ENCODE results near the gene TCOF1.

Gene TCOF1

DNA sequence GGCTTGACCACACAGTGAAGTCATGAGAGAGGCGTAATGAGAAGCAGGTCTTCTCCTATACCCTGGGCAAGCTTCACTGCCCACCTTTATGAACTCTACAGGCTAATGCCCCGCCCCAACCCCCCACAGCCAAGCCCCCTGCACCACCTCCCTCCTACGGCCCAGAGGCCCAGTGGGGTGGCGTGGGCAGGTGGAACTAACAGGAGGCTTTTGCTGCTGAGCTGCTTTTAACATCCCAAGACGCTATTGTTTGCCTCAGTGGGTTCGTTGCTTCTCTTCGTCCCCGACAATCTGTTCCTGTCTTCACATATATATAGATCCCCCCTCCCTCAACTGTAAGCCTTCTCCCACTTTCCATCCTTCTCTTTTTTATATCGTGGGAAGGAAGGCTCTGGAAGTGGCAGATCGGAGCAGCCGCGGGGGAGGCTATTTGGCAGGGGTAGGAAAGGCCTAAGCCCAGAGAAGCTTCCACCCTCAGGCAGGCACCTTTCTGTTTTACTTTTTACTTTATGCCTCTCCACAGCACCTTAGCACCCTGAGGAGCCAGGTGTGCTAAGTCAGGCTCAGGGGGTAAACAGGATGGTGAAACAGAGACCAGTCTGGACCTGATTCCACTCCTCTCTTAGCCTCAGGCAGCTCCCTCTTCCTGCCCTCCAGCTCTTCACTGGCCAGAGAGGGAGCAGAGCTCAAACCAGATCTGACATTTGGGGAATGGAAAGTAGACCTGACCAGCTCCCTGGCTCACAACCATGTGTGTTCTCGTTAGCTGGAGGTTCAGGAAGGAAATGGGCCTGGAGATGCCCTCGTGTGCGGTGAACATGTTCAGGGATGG is 28.7 kb downstream of the TCOF1 start:
- no peak overlapping the region for H3K4me3 ChIP-seq (ENCODE audit: low read depth in 1 of 5, low read length in 5 of 5)
- no peaks in the 10 kb centered on the region for H3K4me1 ChIP-seq (ENCODE audit: control insufficient read depth in 5 of 5, insufficient read depth in 5 of 5, low read length in 5 of 5)
- H3K9ac ChIP-seq (ENCODE audit: low read length in 5 of 5), result no peak overlapping the region
- no peaks in the 10 kb centered on the region for H3K27me3 ChIP-seq (ENCODE audit: control insufficient read depth in 5 of 5, insufficient read depth in 4 of 5, low read length in 5 of 5)
- H3K9me3 ChIP-seq (ENCODE audit: control insufficient read depth in 5 of 5, low read length in 5 of 5), result no peaks in the 10 kb centered on the region
- H3K27ac ChIP-seq (ENCODE audit: low read depth, low read length), result no peak overlapping the region
- peaks cover 2 to 97% (median 93%) of the 10 kb centered on the region in 5 donors for H3K36me3 ChIP-seq (ENCODE audit: control insufficient read depth in 5 of 5, insufficient read depth in 5 of 5, low read length in 5 of 5)

DNA sequence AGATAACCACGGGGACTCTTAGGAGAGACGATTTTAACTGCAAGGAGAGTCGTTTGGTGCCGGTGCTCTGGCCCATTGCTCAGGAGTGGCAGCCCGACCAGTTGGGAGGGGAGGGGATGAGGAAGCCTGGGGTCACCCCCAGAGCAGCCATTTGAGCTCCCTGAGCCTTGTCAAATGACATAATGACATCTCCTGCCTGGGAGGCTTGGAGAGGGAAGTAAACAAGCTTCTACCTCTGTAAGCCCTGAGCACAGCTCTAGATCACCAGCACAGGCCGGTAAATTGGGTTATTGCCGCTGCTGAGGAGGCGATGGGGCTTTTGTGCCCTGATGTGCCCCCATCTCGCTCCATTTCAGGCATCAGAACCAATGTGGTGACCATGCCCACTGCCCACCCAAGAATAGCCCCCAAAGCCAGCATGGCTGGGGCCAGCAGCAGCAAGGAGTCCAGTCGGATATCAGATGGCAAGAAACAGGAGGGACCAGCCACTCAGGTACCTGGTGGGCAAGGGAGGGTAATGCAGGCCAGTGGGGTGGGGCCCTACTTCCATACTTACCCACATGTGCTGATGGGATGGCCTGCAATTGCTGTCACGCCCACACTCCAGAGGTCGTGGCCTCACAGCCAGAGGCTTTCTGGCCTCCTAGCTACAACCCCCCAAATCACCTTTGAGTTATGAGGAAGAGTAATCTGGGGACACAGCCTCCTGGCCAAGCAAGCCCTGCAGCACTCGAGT is 32.2 kb downstream of the TCOF1 start:
- H3K27ac ChIP-seq (ENCODE audit: low read depth, low read length), result no peak overlapping the region
- peaks cover 0 to 96% (median 90%) of the 10 kb centered on the region in 5 donors for H3K36me3 ChIP-seq (ENCODE audit: control insufficient read depth in 5 of 5, insufficient read depth in 5 of 5, low read length in 5 of 5)
- H3K9ac ChIP-seq (ENCODE audit: low read length in 5 of 5), result no peak overlapping the region
- H3K4me3 ChIP-seq (ENCODE audit: low read depth in 1 of 5, low read length in 5 of 5), result no peak overlapping the region
- no peaks in the 10 kb centered on the region for H3K4me1 ChIP-seq (ENCODE audit: control insufficient read depth in 5 of 5, insufficient read depth in 5 of 5, low read length in 5 of 5)
- no peaks in the 10 kb centered on the region for H3K9me3 ChIP-seq (ENCODE audit: control insufficient read depth in 5 of 5, low read length in 5 of 5)
- no peaks in the 10 kb centered on the region for H3K27me3 ChIP-seq (ENCODE audit: control insufficient read depth in 5 of 5, insufficient read depth in 4 of 5, low read length in 5 of 5)

DNA sequence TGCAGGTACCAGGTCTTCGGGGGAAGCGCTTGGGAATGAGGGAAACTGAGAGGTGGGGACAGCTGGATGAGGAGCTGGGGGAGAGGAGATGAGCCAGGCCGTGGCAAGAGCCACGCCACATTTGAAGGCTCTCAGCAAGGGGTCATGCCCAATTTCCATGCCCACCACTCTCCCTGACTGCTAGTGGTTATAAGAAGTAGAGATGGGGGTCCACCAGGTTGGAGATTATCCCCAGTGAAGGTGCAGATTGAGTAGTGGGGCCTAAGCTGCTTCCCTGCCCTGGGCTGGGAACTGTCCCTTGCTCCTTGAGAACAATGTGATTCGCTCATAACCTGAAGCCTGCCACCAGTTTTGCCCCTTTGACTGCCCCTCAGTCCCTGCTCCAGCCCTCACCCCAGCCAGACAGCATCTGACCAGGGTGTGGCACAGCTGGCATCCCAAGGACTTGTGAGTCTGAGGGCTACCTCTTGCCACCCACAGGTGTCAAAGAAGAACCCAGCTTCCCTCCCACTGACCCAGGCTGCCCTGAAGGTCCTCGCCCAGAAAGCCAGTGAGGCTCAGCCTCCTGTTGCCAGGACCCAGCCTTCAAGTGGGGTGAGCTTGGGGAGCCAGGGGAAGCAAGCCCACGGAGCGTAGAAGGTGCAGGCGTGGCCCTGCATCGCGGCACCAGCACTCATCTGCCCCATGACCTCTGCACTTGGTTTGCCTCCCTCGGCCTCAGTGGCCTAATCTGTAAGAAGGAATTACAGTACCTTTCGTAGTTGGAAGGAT is 33.8 kb downstream of the TCOF1 start:
- H3K36me3 ChIP-seq (ENCODE audit: control insufficient read depth in 5 of 5, insufficient read depth in 5 of 5, low read length in 5 of 5), result peaks cover 0 to 96% (median 92%) of the 10 kb centered on the region in 5 donors
- H3K4me3 ChIP-seq (ENCODE audit: low read depth in 1 of 5, low read length in 5 of 5), result no peak overlapping the region
- H3K27me3 ChIP-seq (ENCODE audit: control insufficient read depth in 5 of 5, insufficient read depth in 4 of 5, low read length in 5 of 5), result no peaks in the 10 kb centered on the region
- H3K27ac ChIP-seq (ENCODE audit: low read depth, low read length), result no peak overlapping the region
- H3K4me1 ChIP-seq (ENCODE audit: control insufficient read depth in 5 of 5, insufficient read depth in 5 of 5, low read length in 5 of 5), result no peaks in the 10 kb centered on the region
- H3K9ac ChIP-seq (ENCODE audit: low read length in 5 of 5), result no peak overlapping the region
- H3K9me3 ChIP-seq (ENCODE audit: control insufficient read depth in 5 of 5, low read length in 5 of 5), result no peaks in the 10 kb centered on the region

- Histone ChIP-seq H3K9me3 (ENCODE audit: control insufficient read depth in 5 of 5, low read length in 5 of 5) (no peaks in the 10 kb centered on the region), H3K4me1 (ENCODE audit: control insufficient read depth in 5 of 5, insufficient read depth in 5 of 5, low read length in 5 of 5) (no peaks in the 10 kb centered on the region), H3K27me3 (ENCODE audit: control insufficient read depth in 5 of 5, insufficient read depth in 4 of 5, low read length in 5 of 5) (no peaks in the 10 kb centered on the region), H3K9ac (ENCODE audit: low read length in 5 of 5) (no peak overlapping the region), H3K36me3 (ENCODE audit: control insufficient read depth in 5 of 5, insufficient read depth in 5 of 5, low read length in 5 of 5) (peaks cover 0 to 95% (median 88%) of the 10 kb centered on the region in 5 donors), H3K4me3 (ENCODE audit: low read depth in 1 of 5, low read length in 5 of 5) (no peak overlapping the region), H3K27ac (ENCODE audit: low read depth, low read length) (no peak overlapping the region)
These were observed 34.5 kb downstream of the TCOF1 start for GRCh38 chr5:150391986-150392385.

- H3K27ac ChIP-seq (ENCODE audit: low read depth, low read length), result no peak overlapping the region
- no peaks in the 10 kb centered on the region for H3K4me1 ChIP-seq (ENCODE audit: control insufficient read depth in 5 of 5, insufficient read depth in 5 of 5, low read length in 5 of 5)
- H3K36me3 ChIP-seq (ENCODE audit: control insufficient read depth in 5 of 5, insufficient read depth in 5 of 5, low read length in 5 of 5), result peaks cover 0 to 92% (median 85%) of the 10 kb centered on the region in 5 donors
- no peaks in the 10 kb centered on the region for H3K9me3 ChIP-seq (ENCODE audit: control insufficient read depth in 5 of 5, low read length in 5 of 5)
- no peak overlapping the region for H3K4me3 ChIP-seq (ENCODE audit: low read depth in 1 of 5, low read length in 5 of 5)
- H3K27me3 ChIP-seq (ENCODE audit: control insufficient read depth in 5 of 5, insufficient read depth in 4 of 5, low read length in 5 of 5), result no peaks in the 10 kb centered on the region
- H3K9ac ChIP-seq (ENCODE audit: low read length in 5 of 5), result no peak overlapping the region
These were observed 35.2 kb downstream of the TCOF1 start for GRCh38 chr5:150392680-150393079.

- Histone ChIP-seq H3K4me3 (ENCODE audit: low read depth in 1 of 5, low read length in 5 of 5) (no peak overlapping the region), H3K9me3 (ENCODE audit: control insufficient read depth in 5 of 5, low read length in 5 of 5) (no peaks in the 10 kb centered on the region), H3K4me1 (ENCODE audit: control insufficient read depth in 5 of 5, insufficient read depth in 5 of 5, low read length in 5 of 5) (no peaks in the 10 kb centered on the region), H3K27me3 (ENCODE audit: control insufficient read depth in 5 of 5, insufficient read depth in 4 of 5, low read length in 5 of 5) (no peaks in the 10 kb centered on the region), H3K27ac (ENCODE audit: low read depth, low read length) (no peak overlapping the region), H3K9ac (ENCODE audit: low read length in 5 of 5) (no peak overlapping the region), H3K36me3 (ENCODE audit: control insufficient read depth in 5 of 5, insufficient read depth in 5 of 5, low read length in 5 of 5) (peaks cover 0 to 92% (median 83%) of the 10 kb centered on the region in 5 donors)
These were observed 35.7 kb downstream of the TCOF1 start for GRCh38 chr5:150393096-150393645.

GRCh38 chr5:150394131-150394530 is 36.6 kb downstream of the TCOF1 start:
- no peak overlapping the region for H3K27ac ChIP-seq (ENCODE audit: low read depth, low read length)
- no peak overlapping the region for H3K4me3 ChIP-seq (ENCODE audit: low read depth in 1 of 5, low read length in 5 of 5)
- no peaks in the 10 kb centered on the region for H3K27me3 ChIP-seq (ENCODE audit: control insufficient read depth in 5 of 5, insufficient read depth in 4 of 5, low read length in 5 of 5)
- H3K9ac ChIP-seq (ENCODE audit: low read length in 5 of 5), result no peak overlapping the region
- H3K4me1 ChIP-seq (ENCODE audit: control insufficient read depth in 5 of 5, insufficient read depth in 5 of 5, low read length in 5 of 5), result peaks cover 0 to 2% (median 0%) of the 10 kb centered on the region in 5 donors
- H3K36me3 ChIP-seq (ENCODE audit: control insufficient read depth in 5 of 5, insufficient read depth in 5 of 5, low read length in 5 of 5), result peaks cover 0 to 92% (median 87%) of the 10 kb centered on the region in 5 donors
- H3K9me3 ChIP-seq (ENCODE audit: control insufficient read depth in 5 of 5, low read length in 5 of 5), result no peaks in the 10 kb centered on the region

DNA sequence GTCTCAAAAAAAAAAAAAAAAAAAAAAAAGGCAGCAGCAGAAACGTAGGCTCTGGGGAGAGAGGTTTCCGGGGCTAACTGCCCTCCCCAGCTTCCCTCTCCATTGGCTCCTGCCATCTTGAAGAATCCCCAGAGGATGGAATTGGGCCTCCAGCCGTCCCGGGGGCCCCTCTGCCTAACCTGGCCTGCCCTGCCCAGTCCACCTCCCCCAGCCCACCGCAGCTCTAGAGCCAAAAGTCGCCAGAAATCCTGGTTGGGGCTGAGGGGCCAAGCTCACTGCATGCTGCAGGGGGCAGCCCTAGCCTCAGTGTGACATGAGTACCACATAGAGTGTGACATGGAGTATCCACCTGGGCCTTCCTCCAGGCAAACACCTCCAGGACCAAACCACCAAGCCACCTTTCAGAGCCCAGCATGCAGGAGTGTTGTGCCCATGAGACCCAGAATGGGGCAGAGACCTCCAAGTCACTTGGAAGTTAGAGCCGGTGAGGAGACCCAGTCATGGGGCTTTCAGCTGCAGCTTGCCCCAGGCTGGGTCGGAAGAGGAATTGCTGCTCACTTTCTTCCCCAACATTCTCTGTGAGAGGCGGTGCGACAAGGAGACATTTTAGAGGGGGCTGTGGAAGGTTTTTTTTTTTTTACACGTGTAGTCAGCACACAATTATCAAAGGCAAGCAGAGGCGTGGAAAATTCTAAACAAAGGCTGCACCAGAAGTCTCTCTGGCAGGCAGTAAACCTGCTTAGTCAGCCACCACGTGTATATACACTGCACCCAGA is 37.6 kb downstream of the TCOF1 start:
- no peaks in the 10 kb centered on the region for H3K27me3 ChIP-seq (ENCODE audit: control insufficient read depth in 5 of 5, insufficient read depth in 4 of 5, low read length in 5 of 5)
- H3K27ac ChIP-seq (ENCODE audit: low read depth, low read length), result no peak overlapping the region
- peaks cover 0 to 92% (median 87%) of the 10 kb centered on the region in 5 donors for H3K36me3 ChIP-seq (ENCODE audit: control insufficient read depth in 5 of 5, insufficient read depth in 5 of 5, low read length in 5 of 5)
- H3K4me1 ChIP-seq (ENCODE audit: control insufficient read depth in 5 of 5, insufficient read depth in 5 of 5, low read length in 5 of 5), result peaks cover 0 to 10% (median 0%) of the 10 kb centered on the region in 5 donors
- no peak overlapping the region for H3K9ac ChIP-seq (ENCODE audit: low read length in 5 of 5)
- no peak overlapping the region for H3K4me3 ChIP-seq (ENCODE audit: low read depth in 1 of 5, low read length in 5 of 5)
- H3K9me3 ChIP-seq (ENCODE audit: control insufficient read depth in 5 of 5, low read length in 5 of 5), result no peaks in the 10 kb centered on the region

DNA sequence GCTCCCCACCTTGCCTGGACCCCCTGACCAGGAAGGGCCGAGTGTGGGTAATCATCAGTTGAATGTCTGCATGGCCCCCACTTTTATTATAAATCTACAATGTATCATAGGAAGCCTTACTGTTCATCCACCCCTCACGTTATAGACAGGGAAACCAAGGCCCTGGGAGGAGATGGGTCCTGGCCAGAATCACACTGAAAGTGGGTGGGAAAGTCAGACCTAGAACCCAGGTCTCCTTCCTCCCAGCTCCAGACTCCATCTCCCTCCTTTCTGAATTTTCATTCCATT is 38.1 kb downstream of the TCOF1 start:
- Histone ChIP-seq H3K9me3 (ENCODE audit: control insufficient read depth in 5 of 5, low read length in 5 of 5) (no peaks in the 10 kb centered on the region), H3K4me3 (ENCODE audit: low read depth in 1 of 5, low read length in 5 of 5) (no peak overlapping the region), H3K27me3 (ENCODE audit: control insufficient read depth in 5 of 5, insufficient read depth in 4 of 5, low read length in 5 of 5) (no peaks in the 10 kb centered on the region), H3K36me3 (ENCODE audit: control insufficient read depth in 5 of 5, insufficient read depth in 5 of 5, low read length in 5 of 5) (peaks cover 0 to 94% (median 87%) of the 10 kb centered on the region in 5 donors), H3K27ac (ENCODE audit: low read depth, low read length) (no peak overlapping the region), H3K9ac (ENCODE audit: low read length in 5 of 5) (no peak overlapping the region), H3K4me1 (ENCODE audit: control insufficient read depth in 5 of 5, insufficient read depth in 5 of 5, low read length in 5 of 5) (peaks cover 0 to 10% (median 0%) of the 10 kb centered on the region in 5 donors)
